ENCODE results near the gene FIS1.
"Not testable (repeated sequence)": the region's sequence is repeated elsewhere in the genome, so short reads cannot be mapped to it uniquely, and the experiment has no call there.

FIS1 gene

DNA sequence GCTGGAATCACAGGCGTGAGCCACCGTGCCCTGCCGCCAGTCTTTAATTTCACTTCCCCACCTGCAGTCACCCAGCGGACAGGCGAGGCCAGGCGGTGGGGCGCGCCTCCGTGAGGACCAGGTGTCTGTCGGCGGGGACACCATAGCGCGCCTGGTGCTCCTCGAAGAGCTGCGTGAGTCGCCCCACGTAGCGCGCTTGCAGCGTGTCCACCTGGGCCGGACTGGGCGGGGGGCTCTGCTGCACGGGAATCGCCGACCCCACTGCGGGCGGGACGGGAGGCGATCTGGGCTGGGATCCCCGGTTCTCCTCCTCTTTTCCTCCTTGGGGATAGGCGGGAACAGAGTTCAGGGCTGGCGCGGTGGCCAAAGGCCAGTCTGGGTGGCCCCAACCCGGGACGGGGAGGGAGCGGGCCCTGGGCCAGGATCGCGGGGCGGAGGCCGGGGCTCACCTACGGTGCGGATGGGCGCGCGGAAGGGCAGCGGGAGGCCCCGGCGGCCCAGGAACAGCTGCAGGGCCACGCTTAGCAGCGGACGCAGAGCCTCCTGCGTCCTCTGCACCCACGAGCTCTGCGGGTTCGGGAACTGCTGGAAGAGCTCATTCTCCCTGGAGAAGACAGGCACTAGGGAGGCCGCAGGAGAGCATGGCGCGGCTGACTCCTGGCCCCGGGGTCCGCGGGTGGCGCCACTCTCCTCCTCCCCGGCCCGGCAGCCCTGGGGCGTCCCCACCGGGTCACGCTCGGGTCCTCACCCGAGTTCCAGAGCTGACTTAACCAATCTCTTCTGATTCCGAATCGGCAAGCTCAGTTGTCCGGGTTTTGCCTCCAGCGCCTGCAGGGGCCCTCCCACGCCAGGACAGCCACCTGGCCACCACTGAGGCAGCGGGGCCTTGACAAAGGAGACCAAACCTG is 42.9 kb downstream of the FIS1 start:
- DNase-seq = no peak

DNA sequence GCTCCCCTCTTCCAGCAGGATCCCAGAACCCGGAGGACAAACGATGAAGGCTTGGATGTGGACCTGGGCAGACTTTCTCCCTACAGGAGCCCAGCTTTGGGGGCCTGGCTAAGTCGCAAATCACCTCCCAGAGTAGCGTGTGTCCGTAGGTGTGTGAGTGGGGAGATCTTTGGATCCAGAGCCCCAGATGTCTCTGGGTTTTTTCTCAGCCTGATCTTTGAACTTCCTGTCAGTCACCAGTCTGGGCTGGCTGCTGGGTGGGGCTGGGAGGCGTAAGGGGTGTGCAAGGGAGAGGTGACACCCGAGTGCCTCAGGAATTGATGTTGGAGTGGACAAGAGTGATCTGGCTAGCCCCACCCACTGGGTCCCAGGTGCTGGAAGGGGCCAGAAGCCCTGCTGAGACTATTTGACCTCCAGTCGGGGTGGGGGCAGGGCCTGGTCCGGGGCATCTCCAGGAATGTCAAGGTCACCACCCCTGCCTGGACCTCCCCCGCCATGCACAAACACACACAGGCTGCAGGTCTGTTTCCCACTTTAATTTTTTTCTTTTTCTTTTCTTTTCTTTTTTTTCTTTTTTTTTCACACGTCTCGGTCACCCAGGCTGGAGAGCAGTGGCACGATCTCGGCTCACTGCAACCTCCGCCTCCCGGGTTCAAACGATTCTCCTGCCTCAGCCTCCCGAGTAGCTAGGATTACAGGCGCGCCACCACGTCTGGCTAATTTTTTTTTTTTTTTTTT is 43.9 kb downstream of the FIS1 start, which contains the start of gene MOGAT3:
Gene MOGAT3, minus strand, starts transcription at position 175 of the 738 bp plus-strand sequence. CDS start 182 bp downstream, outside the sequence.
- DNase-seq = no peak

DNA sequence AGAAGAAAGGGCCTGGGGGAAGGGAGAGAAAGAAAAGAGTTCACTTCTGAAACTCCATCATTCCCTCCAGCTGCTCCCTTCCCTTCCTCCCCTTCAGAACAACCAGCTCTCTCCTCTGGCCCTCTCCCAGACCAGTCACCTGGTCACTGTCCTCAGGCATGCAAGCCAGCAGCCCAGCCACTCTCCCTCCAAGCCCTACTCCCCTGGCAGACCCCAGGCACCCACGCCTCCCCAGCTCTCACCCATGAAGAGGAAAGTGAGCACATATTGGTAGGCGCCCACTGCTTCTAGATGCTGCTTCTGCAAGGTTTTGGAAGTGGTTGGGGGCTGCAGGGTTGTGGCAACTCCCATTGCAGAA is 44.4 kb downstream of the FIS1 start:
- DNase-seq = no peak

DNA sequence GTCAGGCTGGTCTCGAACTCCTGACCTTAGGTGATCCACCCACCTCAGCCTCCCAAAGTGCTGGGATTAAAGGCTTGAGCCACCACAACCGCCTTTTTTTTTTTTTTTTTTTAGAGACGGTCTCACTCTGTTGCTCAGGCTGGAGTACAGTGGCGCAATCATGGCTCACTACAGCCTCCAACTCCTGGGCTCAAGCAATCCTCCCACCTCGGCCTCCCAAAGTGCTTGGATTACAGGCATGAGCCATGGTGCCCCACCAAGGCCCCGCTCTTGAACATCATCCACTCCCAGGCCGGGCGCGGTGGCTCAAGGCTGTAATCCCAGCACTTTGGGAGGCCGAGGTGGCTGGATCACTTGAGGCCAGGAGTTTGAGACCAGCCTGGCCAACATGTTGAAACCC is 45.4 kb downstream of the FIS1 start:
- DNase-seq = not testable (repeated sequence)

DNA sequence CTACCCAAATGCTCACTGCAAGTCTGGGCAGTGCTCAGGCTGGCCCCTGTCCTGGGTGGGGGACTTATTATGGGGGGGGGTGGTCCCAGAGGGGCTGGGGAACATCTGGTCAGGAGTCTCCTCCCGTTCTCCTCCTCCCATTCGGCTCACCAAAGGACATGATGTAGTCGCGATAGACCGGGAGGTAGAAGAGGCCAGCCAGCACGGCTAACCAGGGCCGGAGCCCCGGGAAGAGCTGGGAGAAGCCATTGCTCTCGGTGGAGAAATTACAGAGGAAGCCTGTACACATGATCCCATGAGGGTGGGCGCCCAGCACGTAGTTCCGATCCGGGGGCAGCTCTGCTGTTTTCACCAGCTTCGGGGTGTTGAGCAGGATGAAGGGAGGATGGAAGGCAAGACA is 46.4 kb downstream of the FIS1 start:
- DNase-seq = no peak

DNA sequence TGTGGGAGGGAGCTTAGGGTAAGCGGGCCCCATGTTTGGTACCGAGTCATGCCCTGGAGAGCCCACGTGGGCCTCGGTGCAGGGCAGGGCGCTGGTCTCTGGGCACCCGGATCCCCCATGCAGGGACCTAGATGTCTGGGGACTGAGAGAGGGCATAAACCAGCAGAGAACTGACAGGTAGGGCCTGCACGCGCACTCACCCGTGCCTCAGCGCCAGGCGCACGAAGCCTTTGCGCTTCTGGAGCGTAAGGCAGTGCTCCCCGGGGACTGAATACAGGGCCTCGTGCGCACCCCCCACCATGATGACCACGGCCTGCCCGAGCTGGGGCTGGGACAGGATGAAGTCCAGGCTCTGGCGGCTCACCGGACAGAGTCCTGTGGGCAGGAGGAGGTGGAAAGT is 46.9 kb downstream of the FIS1 start:
- no peak for DNase-seq

DNA sequence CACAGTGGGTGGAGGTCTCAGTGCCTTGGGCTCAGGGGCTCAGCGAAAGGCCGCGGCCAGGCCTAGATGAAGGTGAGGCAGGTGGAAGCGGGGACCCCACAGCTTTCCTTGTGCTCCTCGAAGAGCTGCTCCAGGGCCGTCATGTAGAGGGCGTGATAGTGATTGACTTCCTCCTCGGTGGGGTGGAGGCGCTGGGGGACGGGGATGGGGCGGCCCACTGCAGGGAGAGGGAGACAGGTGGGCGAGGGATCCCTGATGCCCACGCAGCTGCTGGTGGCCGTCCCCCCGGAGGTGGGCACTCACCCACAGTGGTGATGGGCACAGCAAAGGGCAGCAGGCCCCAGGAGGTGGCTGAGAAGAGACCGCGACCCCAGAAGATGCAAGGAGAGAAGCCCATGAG is 49.0 kb downstream of the FIS1 start:
- DNase-seq = no peak

Data from activated CD4-positive, alpha-beta T cell treated with anti-CD3 and anti-CD28 coated beads for 1 hour (primary cell).